UCSD-AML1 (cell line): ENCODE measurements around the gene PHF13.
A peak's percentile ranks its signal among the peaks of the same experiment; 100 is the strongest.

Source experiments
- DNase-seq: peaks from one replicate; lab custom pipeline; 2025; ENCODE audit not compliant: unreplicated experiment; lab: John Stamatoyannopoulos, UW

Gene PHF13

GRCh38 chr1:6613361-6614018 lies at the start of gene PHF13:
Gene PHF13, plus strand, starts transcription at chr1:6613731. Its CDS starts 336 bp downstream, at chr1:6614067.
- peak; percentile 99 for DNase-seq

GRCh38 chr1:6569033-6569432 lies 44.5 kb upstream of the PHF13 start:
- no peak for DNase-seq

- DNase-seq, result no peak
Observed at GRCh38 chr1:6570100-6570499, 43.4 kb upstream of the PHF13 start.

GRCh38 chr1:6570987-6571386 lies 42.5 kb upstream of the PHF13 start:
- DNase-seq, result no peak

GRCh38 chr1:6572653-6573383 lies 40.7 kb upstream of the PHF13 start:
- no peak for DNase-seq

- DNase-seq, result no peak
Observed at GRCh38 chr1:6574025-6574620, 39.4 kb upstream of the PHF13 start.

- DNase-seq, result no peak
Observed at GRCh38 chr1:6574818-6575217, 38.7 kb upstream of the PHF13 start.

GRCh38 chr1:6577831-6578525 lies 35.6 kb upstream of the PHF13 start:
- DNase-seq, result no peak

- no peak for DNase-seq
Observed at GRCh38 chr1:6578624-6579373, 34.7 kb upstream of the PHF13 start.

GRCh38 chr1:6579374-6580118 lies 34.0 kb upstream of the PHF13 start, which contains the start of gene ZBTB48:
Gene ZBTB48, plus strand, starts transcription at chr1:6579994. Its CDS starts 616 bp downstream, at chr1:6580610.
- peak; percentile 98 for DNase-seq

GRCh38 chr1:6580119-6580592 lies 33.4 kb upstream of the PHF13 start:
- peak; percentile 51 for DNase-seq

- DNase-seq, result peak; percentile 73
Observed at GRCh38 chr1:6580593-6581409, 32.7 kb upstream of the PHF13 start.

- DNase-seq, result peak; percentile 74
Observed at GRCh38 chr1:6581561-6582305, 31.8 kb upstream of the PHF13 start.

GRCh38 chr1:6582370-6582769 lies 31.2 kb upstream of the PHF13 start:
- DNase-seq, result no peak

- no peak for DNase-seq
Observed at GRCh38 chr1:6584126-6585080, 29.1 kb upstream of the PHF13 start.

- DNase-seq, result no peak
Observed at GRCh38 chr1:6585081-6585722, 28.3 kb upstream of the PHF13 start.

- no peak for DNase-seq
Observed at GRCh38 chr1:6585841-6586240, 27.7 kb upstream of the PHF13 start.
